Fibroblast of lung (primary cell): ENCODE measurements around the gene SCUBE1. TPM values are rescaled to one million over a fixed set of nuclear protein-coding genes. Genes with fewer than 3 reads are reported as not detected.

Experiments
- DNase-seq, 2 donors: peaks; one replicate each; pipeline versions ENCODE4 v3.0.0 to v3.0.0-alpha.2; 2010; ENCODE audit warnings: low read depth in 2 of 2
- H2AFZ ChIP-seq: 2 replicates; pipeline ENCODE4 v1.5.1; 2012; ENCODE audit warnings: low read length, control low read depth, inconsistent platforms
- H3K27ac ChIP-seq: 2 replicates; pipeline ENCODE4 v1.5.1; 2011; ENCODE audit warnings: low read length, control low read depth; ENCODE audit not compliant: insufficient read depth
- H3K27me3 ChIP-seq: 2 replicates; pipeline ENCODE4 v1.5.1; 2011; ENCODE audit warnings: mild to moderate bottlenecking, low read length; ENCODE audit not compliant: control insufficient read depth, insufficient read depth
- H3K36me3 ChIP-seq: 2 replicates; pipeline ENCODE4 v1.5.1; 2011; ENCODE audit warnings: low read length; ENCODE audit not compliant: control insufficient read depth, insufficient read depth
- H3K4me1 ChIP-seq: 2 replicates; pipeline ENCODE4 v1.5.1; 2011; ENCODE audit warnings: low read length; ENCODE audit not compliant: control insufficient read depth, insufficient read depth; ENCODE audit errors: extremely low read depth
- H3K4me2 ChIP-seq: 2 replicates; pipeline ENCODE4 v1.5.1; 2011; ENCODE audit warnings: low read length, control low read depth; ENCODE audit not compliant: insufficient read depth; ENCODE audit errors: extremely low read depth
- H3K4me3 ChIP-seq, 4 experiments: fragments of 200-600 bp in 1 of 4; sonication (generic) in 1 of 4; replicated peaks in 1 of 4; 2 replicates each; pipeline ENCODE4 v1.5.1; 2011 to 2016; ENCODE audit warnings: low read length in 4 of 4, low read depth in 3 of 4, mild to moderate bottlenecking in 3 of 4, control low read depth in 2 of 4, inconsistent platforms in 1 of 4, mixed read lengths in 1 of 4; ENCODE audit not compliant: insufficient read depth in 1 of 4; ENCODE audit errors: control extremely low read depth in 1 of 4
- H3K79me2 ChIP-seq: 2 replicates; pipeline ENCODE4 v1.5.1; 2012; ENCODE audit warnings: mild to moderate bottlenecking, low read length, inconsistent platforms; ENCODE audit not compliant: control insufficient read depth, insufficient read depth
- H3K9ac ChIP-seq: 2 replicates; pipeline ENCODE4 v1.5.1; 2011; ENCODE audit warnings: mild to moderate bottlenecking, low read length, control low read depth; ENCODE audit not compliant: insufficient read depth
- H3K9me3 ChIP-seq: 2 replicates; pipeline ENCODE4 v1.5.1; 2012; ENCODE audit warnings: low read depth, low read length; ENCODE audit not compliant: control insufficient read depth, insufficient read depth
- H4K20me1 ChIP-seq: 2 replicates; pipeline ENCODE4 v1.5.1; 2011; ENCODE audit warnings: low read length; ENCODE audit not compliant: control insufficient read depth, insufficient read depth; ENCODE audit errors: extremely low read depth
- CTCF ChIP-seq, 2 donors: IDR thresholded peaks in 1 of 2; conservative IDR thresholded peaks in 1 of 2; 1 replicate in 1 of 2; 2 replicates in 1 of 2; pipeline ENCODE4 v1.5.1; 2011 to 2012; ENCODE audit warnings: low read length in 2 of 2, control low read depth in 1 of 2, inconsistent platforms in 1 of 2, low read depth in 1 of 2, mild to moderate bottlenecking in 1 of 2
- EZH2 ChIP-seq: IDR thresholded peaks from 2 replicates; pipeline ENCODE4 v1.5.1; 2012; ENCODE audit warnings: low read length, control low read depth, mild to moderate bottlenecking; ENCODE audit errors: missing control alignments
- polyA plus RNA-seq, 2 donors: library from polyadenylated mRNA; depleted of rRNA in 1 of 2; stranded (reverse) in 1 of 2; unstranded in 1 of 2; fragments of >200 nt; gene quantifications; 2 replicates each; pipeline ENCODE4 v1.2.1, GENCODE V29; 2011 to 2012; ENCODE audit warnings: missing spikeins in 1 of 2
- total RNA-seq: library from RNA; depleted of rRNA; stranded (reverse); fragments of >200 nt; gene quantifications from 2 replicates; pipeline ENCODE4 v1.2.1, GENCODE V29; 2014

Gene SCUBE1
- total and polyA plus RNA-seq, 2 donors (not counting 1 experiment from before 2014, with no cell fraction given): 0.17 TPM; not detected in 1

GRCh38 chr22:43296276-43296902 lies 46.8 kb downstream of the SCUBE1 start:
- Histone ChIP-seq H4K20me1 (no peaks in the 10 kb centered on the region), H3K9me3 (no peaks in the 10 kb centered on the region), H3K4me3 (no peak overlapping the region), H3K4me2 (no peak overlapping the region), H3K27me3 (no peaks in the 10 kb centered on the region), H3K9ac (no peak overlapping the region), H2AFZ (no peak overlapping the region), H3K4me1 (no peaks in the 10 kb centered on the region), H3K36me3 (no peaks in the 10 kb centered on the region), H3K27ac (no peak overlapping the region), H3K79me2 (no peaks in the 10 kb centered on the region)
- TF ChIP-seq CTCF (conservative IDR thresholded peaks at IDR 0.05 in 1 of 2, IDR thresholded peaks at IDR 0.05 in 1 of 2; ENCODE audit: low read depth in 1 of 2, low read length in 2 of 2) (no peak), EZH2 (no peak)
- no peak for DNase-seq

- H3K4me1 ChIP-seq: no peaks in the 10 kb centered on the region
- H4K20me1 ChIP-seq: no peaks in the 10 kb centered on the region
- H2AFZ ChIP-seq: no peak overlapping the region
- no peak overlapping the region for H3K9ac ChIP-seq
- H3K27ac ChIP-seq: no peak overlapping the region
- no peaks in the 10 kb centered on the region for H3K27me3 ChIP-seq
- no peak for DNase-seq
- H3K36me3 ChIP-seq: no peaks in the 10 kb centered on the region
- TF ChIP-seq EZH2 (no peak), CTCF (conservative IDR thresholded peaks at IDR 0.05 in 1 of 2, IDR thresholded peaks at IDR 0.05 in 1 of 2; ENCODE audit: low read depth in 1 of 2, low read length in 2 of 2) (no peak)
- H3K9me3 ChIP-seq: no peaks in the 10 kb centered on the region
- no peak overlapping the region for H3K4me3 ChIP-seq
- no peaks in the 10 kb centered on the region for H3K79me2 ChIP-seq
- H3K4me2 ChIP-seq: no peak overlapping the region
These were observed 47.5 kb downstream of the SCUBE1 start for GRCh38 chr22:43295660-43296059.

DNA sequence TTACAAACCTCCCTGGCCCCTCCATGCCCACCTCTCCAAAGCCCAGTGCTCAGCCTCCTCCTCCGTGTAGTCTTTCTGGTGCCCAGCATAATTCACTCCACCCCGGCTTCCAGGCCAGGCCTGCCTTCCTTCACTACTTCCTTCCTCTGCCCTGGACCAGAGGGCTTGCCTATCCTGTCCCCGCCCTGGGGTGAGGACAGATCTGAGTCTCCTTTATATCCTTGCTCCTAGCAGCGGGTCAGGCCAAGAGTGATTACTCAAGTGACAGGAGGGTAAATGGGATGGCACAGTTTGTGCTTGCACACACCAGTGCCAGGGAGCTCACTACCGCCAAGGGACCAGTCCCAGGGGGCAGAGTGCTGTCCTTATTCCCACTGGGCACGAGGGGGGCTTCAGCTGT lies 48.0 kb downstream of the SCUBE1 start:
- TF ChIP-seq EZH2 (no peak), CTCF (conservative IDR thresholded peaks at IDR 0.05 in 1 of 2, IDR thresholded peaks at IDR 0.05 in 1 of 2; ENCODE audit: low read depth in 1 of 2, low read length in 2 of 2) (no peak)
- Histone ChIP-seq H3K79me2 (no peaks in the 10 kb centered on the region), H2AFZ (no peak overlapping the region), H3K4me3 (no peak overlapping the region), H3K27ac (no peak overlapping the region), H3K4me2 (no peak overlapping the region), H4K20me1 (no peaks in the 10 kb centered on the region), H3K27me3 (no peaks in the 10 kb centered on the region), H3K4me1 (no peaks in the 10 kb centered on the region), H3K9ac (no peak overlapping the region), H3K36me3 (no peaks in the 10 kb centered on the region), H3K9me3 (no peaks in the 10 kb centered on the region)
- DNase-seq: no peak
